Activated CD4-positive, alpha-beta T cell treated with anti-CD3 and anti-CD28 coated beads, Interleukin-2, amount 50 U/mL, for 1 hour (primary cell): ENCODE results near the gene BTN2A1.
A peak's percentile ranks its signal among the peaks of the same experiment; 100 is the strongest.
"Not testable (repeated sequence)": the region's sequence is repeated elsewhere in the genome, so short reads cannot be mapped to it uniquely, and the experiment has no call there.

Source experiments
- DNase-seq: peaks from one replicate; pipeline ENCODE4 v3.0.0-alpha.2; 2020

Gene BTN2A1

GRCh38 chr6:26433680-26434079, 24.1 kb upstream of the BTN2A1 start:
- not testable (repeated sequence) for DNase-seq

- DNase-seq: no peak
These were observed 21.7 kb upstream of the BTN2A1 start for GRCh38 chr6:26436018-26436417.

- no peak for DNase-seq
These were observed 20.2 kb upstream of the BTN2A1 start for GRCh38 chr6:26437550-26437949.

- no peak for DNase-seq
These were observed 19.8 kb upstream of the BTN2A1 start for GRCh38 chr6:26438000-26438399.

GRCh38 chr6:26439151-26440125, 18.3 kb upstream of the BTN2A1 start:
- DNase-seq: no peak

- no peak for DNase-seq
These were observed 16.8 kb upstream of the BTN2A1 start for GRCh38 chr6:26440977-26441358.

GRCh38 chr6:26441977-26442376, 15.8 kb upstream of the BTN2A1 start:
- DNase-seq: no peak

- peak; percentile 7 for DNase-seq
These were observed 11.7 kb upstream of the BTN2A1 start for GRCh38 chr6:26445934-26446667.

- DNase-seq: no peak
These were observed 10.5 kb upstream of the BTN2A1 start for GRCh38 chr6:26447257-26447656.

GRCh38 chr6:26450240-26450639, 7.5 kb upstream of the BTN2A1 start:
- no peak for DNase-seq

GRCh38 chr6:26452631-26453235, 5.0 kb upstream of the BTN2A1 start:
- no peak for DNase-seq

GRCh38 chr6:26454631-26455030, 3.1 kb upstream of the BTN2A1 start:
- DNase-seq: no peak

- DNase-seq: no peak
These were observed 2.3 kb upstream of the BTN2A1 start for GRCh38 chr6:26455357-26455970.

GRCh38 chr6:26457264-26457805, 420 bp upstream of the BTN2A1 start:
- DNase-seq: no peak

GRCh38 chr6:26459023-26459810, 1.5 kb downstream of the BTN2A1 start:
- no peak for DNase-seq

GRCh38 chr6:26461353-26461752, 3.6 kb downstream of the BTN2A1 start:
- DNase-seq: not testable (repeated sequence)

- DNase-seq: no peak
These were observed 6.3 kb downstream of the BTN2A1 start for GRCh38 chr6:26464014-26464413.

GRCh38 chr6:26464416-26465131, 6.8 kb downstream of the BTN2A1 start:
- no peak for DNase-seq

- no peak for DNase-seq
These were observed 8.0 kb downstream of the BTN2A1 start for GRCh38 chr6:26465776-26466175.

- DNase-seq: no peak
These were observed 11.1 kb downstream of the BTN2A1 start for GRCh38 chr6:26468829-26469228.

- DNase-seq: no peak
These were observed 12.9 kb downstream of the BTN2A1 start for GRCh38 chr6:26470643-26471042.
